Caco-2 (cell line): ENCODE measurements around the gene BTBD6. TPM values are rescaled to one million over a fixed set of nuclear protein-coding genes. Genes with fewer than 3 reads are reported as not detected.
A peak's percentile ranks its signal among the peaks of the same experiment; 100 is the strongest.

Experiments
- BruUV-seq: library from RNA; stranded (reverse); fragments of 400-500 nt; replicated peaks from 2 replicates; lab custom pipeline; 2021; lab: Mats Ljungman, UMichigan
- CTCF ChIA-PET: fragments of 300-600 bp; sonication (Branson Sonifier 250); formaldehyde crosslinking; loops from one replicate; lab custom pipeline; 2022; ENCODE audit warnings: antibody characterized with exemption; lab: Charles Lee
- POLR2A ChIA-PET: fragments of 300-600 bp; sonication (Branson Sonifier 250); formaldehyde crosslinking; loops from one replicate; lab custom pipeline; 2022; ENCODE audit warnings: antibody characterized with exemption; lab: Charles Lee
- DNase-seq, 2 experiments: peaks; one replicate each; pipeline versions ENCODE4 v3.0.0 to v3.0.0-alpha.2; 2020 to 2022
- H3K27me3 ChIP-seq: replicated peaks from 2 replicates; pipeline ENCODE4 v1.6.0; 2011; ENCODE audit warnings: low read length; ENCODE audit not compliant: control insufficient read depth, insufficient read depth
- H3K36me3 ChIP-seq: 2 replicates; pipeline ENCODE4 v1.5.1; 2011; ENCODE audit warnings: low read length; ENCODE audit not compliant: control insufficient read depth, insufficient read depth
- H3K4me1 ChIP-seq: fragments of 250-450 bp; sonication (Bioruptor Pico); 2 replicates; pipeline ENCODE4 v1.5.1; 2020; ENCODE audit warnings: mild to moderate bottlenecking
- H3K4me3 ChIP-seq: 2 replicates; pipeline ENCODE4 v1.5.1; 2011; ENCODE audit warnings: low read depth, mild to moderate bottlenecking, control low read depth, low read length
- H3K9me3 ChIP-seq: fragments of 250-450 bp; sonication (Bioruptor Pico); 2 replicates; pipeline ENCODE4 v1.5.1; 2020; ENCODE audit warnings: mild to moderate bottlenecking, moderate library complexity
- H3K27ac Mint-ChIP-seq: one replicate; pipeline ENCODE4 v1.8.0; 2022; ENCODE audit warnings: mixed read lengths; ENCODE audit not compliant: unreplicated experiment
- H3K27me3 Mint-ChIP-seq: one replicate; pipeline ENCODE4 v1.8.0; 2022; ENCODE audit warnings: mixed read lengths; ENCODE audit not compliant: insufficient read depth, unreplicated experiment
- H3K36me3 Mint-ChIP-seq: one replicate; pipeline ENCODE4 v1.8.0; 2022; ENCODE audit warnings: mild to moderate bottlenecking, mixed read lengths; ENCODE audit not compliant: insufficient read depth, unreplicated experiment
- H3K4me1 Mint-ChIP-seq: one replicate; pipeline ENCODE4 v1.8.0; 2022; ENCODE audit warnings: low read depth, mixed read lengths; ENCODE audit not compliant: unreplicated experiment
- H3K4me3 Mint-ChIP-seq: one replicate; pipeline ENCODE4 v1.8.0; 2022; ENCODE audit warnings: mild to moderate bottlenecking, moderate library complexity, mixed read lengths; ENCODE audit not compliant: unreplicated experiment
- H3K9me3 Mint-ChIP-seq: one replicate; pipeline ENCODE4 v1.8.0; 2022; ENCODE audit warnings: mixed read lengths; ENCODE audit not compliant: unreplicated experiment
- intact Hi-C: fragments of 100-400 bp; cut with micrococcal nuclease; formaldehyde crosslinking; loops from one replicate; pipeline ENCODE4 v1.10.0; 2022; ENCODE audit not compliant: unreplicated experiment
- total RNA-seq: library from RNA; stranded (reverse); gene quantifications from 2 replicates; pipeline ENCODE4 v1.2.3, GENCODE V29; 2022
- TF ChIP-seq, protein P1 (sequence below), 2 experiments: fragments of 200-600 bp in 1 of 2; IDR thresholded peaks; 1 replicate in 1 of 2; 2 replicates in 1 of 2; pipeline versions ENCODE4 v1.5.1 to v1.8.0; 2011 to 2022; ENCODE audit warnings: antibody characterized with exemption in 1 of 2, control low read depth in 1 of 2, inconsistent platforms in 1 of 2, low read depth in 1 of 2, low read length in 1 of 2, mild to moderate bottlenecking in 1 of 2, moderate library complexity in 1 of 2; ENCODE audit not compliant: insufficient read depth in 1 of 2, severe bottlenecking in 1 of 2, unreplicated experiment in 1 of 2

Gene BTBD6
- total RNA-seq, 1 experiment from 2014 or later = 25.3 TPM

DNA sequence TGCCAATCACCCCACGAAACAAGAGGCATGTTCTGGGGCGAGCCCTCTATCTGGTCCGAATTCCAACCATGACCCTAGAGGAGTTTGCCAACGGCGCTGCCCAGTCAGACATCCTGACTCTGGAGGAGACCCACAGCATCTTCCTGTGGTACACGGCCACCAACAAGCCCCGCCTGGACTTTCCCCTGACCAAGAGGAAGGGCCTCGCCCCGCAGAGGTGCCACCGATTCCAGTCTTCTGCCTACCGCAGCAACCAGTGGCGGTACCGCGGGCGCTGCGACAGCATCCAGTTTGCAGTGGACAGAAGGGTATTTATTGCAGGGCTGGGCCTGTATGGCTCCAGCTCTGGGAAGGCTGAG lies 1.7 kb downstream of the BTBD6 start:
- Mint-ChIP-seq H3K4me1 (peaks cover 7% of the 10 kb centered on the region), H3K27me3 (no peaks in the 10 kb centered on the region), H3K9me3 (no peaks in the 10 kb centered on the region), H3K27ac (no peak overlapping the region), H3K36me3 (peaks cover 52% of the 10 kb centered on the region), H3K4me3 (peak overlapping the region; percentile 29)
- DNase-seq = no peak
- no peaks in the 10 kb centered on the region for H3K9me3 ChIP-seq
- peaks cover 4% of the 10 kb centered on the region; the same call in 1 of the 2 replicates for H3K36me3 ChIP-seq
- CTCF ChIA-PET = interaction anchor here (1.2 to 1.6 kb wide), 2 partner anchors 22 to 240 kb away, joined by 6 to 7 read pairs; no protein-coding TSS in a partner anchor
- POLR2A ChIA-PET = interaction anchor here (0.7 kb wide), 1 partner anchor 65 kb away, joined by 3 read pairs; the partner anchor contains the start of gene PACS2
- no peak overlapping the region for H3K4me3 ChIP-seq
- H3K4me1 ChIP-seq = peaks cover 6% of the 10 kb centered on the region
- H3K27me3 ChIP-seq = no peaks in the 10 kb centered on the region
- TF ChIP-seq, protein P1, sequence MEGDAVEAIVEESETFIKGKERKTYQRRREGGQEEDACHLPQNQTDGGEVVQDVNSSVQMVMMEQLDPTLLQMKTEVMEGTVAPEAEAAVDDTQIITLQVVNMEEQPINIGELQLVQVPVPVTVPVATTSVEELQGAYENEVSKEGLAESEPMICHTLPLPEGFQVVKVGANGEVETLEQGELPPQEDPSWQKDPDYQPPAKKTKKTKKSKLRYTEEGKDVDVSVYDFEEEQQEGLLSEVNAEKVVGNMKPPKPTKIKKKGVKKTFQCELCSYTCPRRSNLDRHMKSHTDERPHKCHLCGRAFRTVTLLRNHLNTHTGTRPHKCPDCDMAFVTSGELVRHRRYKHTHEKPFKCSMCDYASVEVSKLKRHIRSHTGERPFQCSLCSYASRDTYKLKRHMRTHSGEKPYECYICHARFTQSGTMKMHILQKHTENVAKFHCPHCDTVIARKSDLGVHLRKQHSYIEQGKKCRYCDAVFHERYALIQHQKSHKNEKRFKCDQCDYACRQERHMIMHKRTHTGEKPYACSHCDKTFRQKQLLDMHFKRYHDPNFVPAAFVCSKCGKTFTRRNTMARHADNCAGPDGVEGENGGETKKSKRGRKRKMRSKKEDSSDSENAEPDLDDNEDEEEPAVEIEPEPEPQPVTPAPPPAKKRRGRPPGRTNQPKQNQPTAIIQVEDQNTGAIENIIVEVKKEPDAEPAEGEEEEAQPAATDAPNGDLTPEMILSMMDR (IDR thresholded peaks at IDR 0.05; ENCODE audit: insufficient read depth in 1 of 2, low read depth in 1 of 2, low read length in 1 of 2, severe bottlenecking in 1 of 2, unreplicated experiment in 1 of 2) = no peak
- intact Hi-C loops = no loop called here
- TSS peak; percentile 62 for BruUV-seq

DNA sequence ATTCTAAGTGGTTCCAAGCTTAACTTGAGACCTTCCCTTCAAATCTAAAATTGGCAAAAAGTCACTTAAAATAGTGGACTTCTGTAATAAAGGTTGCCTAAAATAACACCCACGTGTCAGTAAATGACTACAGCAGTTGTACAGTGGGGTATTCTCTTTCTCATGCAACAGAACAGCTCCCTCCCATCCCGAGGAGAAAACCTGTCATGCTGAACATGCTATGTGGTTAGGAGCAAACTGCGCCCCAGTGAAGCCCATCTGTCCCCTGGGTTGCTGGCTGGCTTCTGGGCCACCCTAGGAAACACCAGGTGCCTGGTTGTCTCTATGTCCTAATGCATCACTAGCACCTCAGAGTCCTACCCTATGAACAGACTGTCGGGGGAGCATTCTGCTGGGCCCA lies 2.7 kb downstream of the BTBD6 start:
- Histone ChIP-seq H3K36me3 (0 out of 2 replicates have a peak, but pooled peaks cover 4% of the 10 kb centered on the region), H3K9me3 (no peaks in the 10 kb centered on the region), H3K4me3 (no peak overlapping the region), H3K4me1 (peaks cover 6% of the 10 kb centered on the region), H3K27me3 (no peaks in the 10 kb centered on the region)
- intact Hi-C loops = no loop called here
- Mint-ChIP-seq H3K9me3 (no peaks in the 10 kb centered on the region), H3K36me3 (peaks cover 47% of the 10 kb centered on the region), H3K4me1 (peaks cover 7% of the 10 kb centered on the region), H3K4me3 (no peak overlapping the region), H3K27me3 (no peaks in the 10 kb centered on the region), H3K27ac (no peak overlapping the region)
- no TSS peak for BruUV-seq
- POLR2A ChIA-PET = interaction anchor here (0.5 kb wide), 1 partner anchor 70 kb away, joined by 4 read pairs; the partner anchor contains the start of gene NUDT14
- TF ChIP-seq, protein P1 (IDR thresholded peaks at IDR 0.05; ENCODE audit: insufficient read depth in 1 of 2, low read depth in 1 of 2, low read length in 1 of 2, severe bottlenecking in 1 of 2, unreplicated experiment in 1 of 2) = no peak
- no peak for DNase-seq
- CTCF ChIA-PET = no interaction called here

DNA sequence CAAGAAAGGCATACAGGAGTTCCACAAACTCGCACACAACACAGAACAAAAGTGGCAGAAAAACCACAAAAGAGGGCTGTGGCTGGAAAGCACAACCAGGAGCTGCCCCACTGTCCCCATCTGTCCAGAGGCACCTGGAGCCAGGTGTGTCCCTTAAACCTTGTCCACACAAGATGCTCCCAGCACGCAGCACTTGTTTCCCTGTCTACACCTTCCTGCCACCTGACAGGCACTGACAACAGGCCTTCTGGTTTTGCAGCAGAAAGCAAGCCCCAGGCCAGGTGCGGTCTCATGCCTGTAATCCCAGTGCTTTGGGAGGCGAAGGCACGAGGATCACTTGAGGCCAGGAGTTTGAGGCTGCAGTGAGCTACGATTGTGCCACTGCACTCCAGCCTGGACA lies 3.6 kb downstream of the BTBD6 start:
- H3K4me1 Mint-ChIP-seq = peaks cover 7% of the 10 kb centered on the region
- Histone ChIP-seq H3K27me3 (no peaks in the 10 kb centered on the region), H3K36me3 (0 out of 2 replicates have a peak, but pooled peaks cover 3% of the 10 kb centered on the region), H3K9me3 (no peaks in the 10 kb centered on the region), H3K4me1 (peaks cover 6% of the 10 kb centered on the region), H3K4me3 (no peak overlapping the region)
- BruUV-seq = no TSS peak
- peaks cover 45% of the 10 kb centered on the region for H3K36me3 Mint-ChIP-seq
- DNase-seq = no peak
- no peaks in the 10 kb centered on the region for H3K9me3 Mint-ChIP-seq
- TF ChIP-seq, protein P1 (IDR thresholded peaks at IDR 0.05; ENCODE audit: insufficient read depth in 1 of 2, low read depth in 1 of 2, low read length in 1 of 2, severe bottlenecking in 1 of 2, unreplicated experiment in 1 of 2) = no peak
- intact Hi-C loops = no loop called here
- no peaks in the 10 kb centered on the region for H3K27me3 Mint-ChIP-seq
- CTCF ChIA-PET = interaction anchor here (0.6 kb wide), 1 partner anchor 31 kb away, joined by 4 read pairs; no protein-coding TSS in a partner anchor
- POLR2A ChIA-PET = no interaction called here
- H3K27ac Mint-ChIP-seq = no peak overlapping the region
- no peak overlapping the region for H3K4me3 Mint-ChIP-seq
